ENCODE results near the gene SFTA2.

The SFTA2 gene

DNA sequence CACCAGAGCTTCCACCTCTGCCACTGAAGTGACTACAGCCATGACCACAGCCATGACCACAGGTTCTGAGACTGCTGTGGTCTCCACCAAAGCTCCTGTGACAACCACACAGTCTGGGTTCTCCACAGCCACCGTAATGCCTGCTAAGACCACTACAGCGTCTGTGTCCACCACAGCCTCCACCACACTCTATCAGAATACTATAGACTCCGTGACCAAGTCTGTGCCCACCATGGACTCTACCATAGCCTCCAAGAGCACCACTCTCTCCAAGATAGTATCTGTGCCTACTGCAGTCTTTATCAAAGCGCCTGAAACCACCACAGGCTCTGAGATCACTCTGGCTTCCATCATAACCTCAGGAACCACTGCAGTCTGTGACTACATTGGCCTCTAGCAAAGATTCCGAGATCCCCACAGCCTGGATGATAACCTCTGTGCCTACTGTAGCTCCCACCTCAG, 33.2 kb upstream of the SFTA2 start:
- no peak overlapping the region for H4K8ac ChIP-seq (ENCODE audit: low read length)
- H3K4me1 ChIP-seq (ENCODE audit: control insufficient read depth, insufficient read depth, low read depth, low read length), result peaks cover 9% of the 10 kb centered on the region
- H4K91ac ChIP-seq (ENCODE audit: low read length), result no peak overlapping the region
- no peak overlapping the region for H2BK5ac ChIP-seq (ENCODE audit: low read depth, low read length, poor library complexity, severe bottlenecking)
- H3K23ac ChIP-seq (ENCODE audit: low read length in 2 of 2), result no peak overlapping the region
- H3K9me3 ChIP-seq (ENCODE audit: control insufficient read depth, low read length), result no peaks in the 10 kb centered on the region
- no peak for DNase-seq
- no peaks in the 10 kb centered on the region for H3K36me3 ChIP-seq (ENCODE audit: control insufficient read depth in 1 of 2, insufficient read depth in 2 of 2, low read depth in 1 of 2, low read length in 2 of 2)
- H2AFZ ChIP-seq (ENCODE audit: low read depth, low read length), result no peak overlapping the region
- no peak overlapping the region for H3K9ac ChIP-seq (ENCODE audit: low read length)
- no peak overlapping the region for H2BK120ac ChIP-seq (ENCODE audit: low read depth, low read length)
- no peak overlapping the region for H3K4me3 ChIP-seq (ENCODE audit: insufficient read depth in 1 of 2, low read depth in 1 of 2, low read length in 2 of 2)
- 71% methylated on average over 5 of the region's 5 CpGs for WGBS
- no peak overlapping the region for H2AK5ac ChIP-seq (ENCODE audit: low read length, severe bottlenecking)
- peaks cover 8 to 21% of the 10 kb centered on the region in 2 experiments for H3K27me3 ChIP-seq (ENCODE audit: control insufficient read depth in 1 of 2, insufficient read depth in 1 of 2, low read length in 2 of 2)
- H3K4me2 ChIP-seq (ENCODE audit: low read length, poor library complexity, severe bottlenecking), result no peak overlapping the region
- H2BK12ac ChIP-seq (ENCODE audit: low read length in 2 of 2), result no peak overlapping the region
- H3K4ac ChIP-seq (ENCODE audit: low read depth in 1 of 2, low read length in 2 of 2), result no peak overlapping the region
- H3K79me1 ChIP-seq (replicated peaks; ENCODE audit: low read length, poor library complexity, severe bottlenecking), result no peaks in the 10 kb centered on the region
- H3K27ac ChIP-seq (ENCODE audit: low read length, poor library complexity, severe bottlenecking), result no peak overlapping the region
- H3K18ac ChIP-seq (ENCODE audit: low read depth in 1 of 2, low read length in 2 of 2), result no peak overlapping the region
- no peak overlapping the region for H2BK15ac ChIP-seq (ENCODE audit: low read depth, poor library complexity, severe bottlenecking)
- H3K14ac ChIP-seq (ENCODE audit: low read length in 2 of 2), result no peak overlapping the region

DNA sequence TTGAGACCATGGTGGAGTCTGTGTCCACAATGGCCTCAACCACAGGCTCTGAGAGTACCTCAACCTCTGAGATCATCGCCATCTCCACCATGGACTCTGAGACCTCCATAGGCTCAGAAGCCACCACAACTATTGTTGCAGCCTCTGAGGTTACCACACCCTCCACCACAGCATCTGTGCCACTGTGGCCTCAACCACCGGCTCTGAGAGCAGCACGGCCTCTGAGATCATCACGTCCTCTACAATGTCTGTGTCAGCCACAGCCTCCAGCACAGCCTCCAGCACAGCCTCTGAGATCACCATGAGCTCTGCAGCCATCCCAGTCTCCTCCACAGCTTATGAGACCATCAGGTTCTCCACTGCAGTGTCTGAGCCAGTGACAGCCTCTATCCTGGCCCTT, 32.1 kb upstream of the SFTA2 start:
- Histone ChIP-seq H3K4me2 (ENCODE audit: low read length, poor library complexity, severe bottlenecking) (no peak overlapping the region), H2BK120ac (ENCODE audit: low read depth, low read length) (no peak overlapping the region), H4K91ac (ENCODE audit: low read length) (no peak overlapping the region), H3K4me3 (ENCODE audit: insufficient read depth in 1 of 2, low read depth in 1 of 2, low read length in 2 of 2) (no peak overlapping the region), H2BK5ac (ENCODE audit: low read depth, low read length, poor library complexity, severe bottlenecking) (no peak overlapping the region), H3K14ac (ENCODE audit: low read length in 2 of 2) (peak overlapping the region in 1 of 2 experiments; percentile 9), H3K27me3 (ENCODE audit: control insufficient read depth in 1 of 2, insufficient read depth in 1 of 2, low read length in 2 of 2) (peaks cover 8 to 21% of the 10 kb centered on the region in 2 experiments), H3K18ac (ENCODE audit: low read depth in 1 of 2, low read length in 2 of 2) (no peak overlapping the region), H3K23ac (ENCODE audit: low read length in 2 of 2) (peak overlapping the region in 1 of 2 experiments; percentile 9), H3K4ac (ENCODE audit: low read depth in 1 of 2, low read length in 2 of 2) (peak overlapping the region in 1 of 2 experiments; percentile 5), H2BK12ac (ENCODE audit: low read length in 2 of 2) (no peak overlapping the region), H3K27ac (ENCODE audit: low read length, poor library complexity, severe bottlenecking) (no peak overlapping the region), H2AFZ (ENCODE audit: low read depth, low read length) (no peak overlapping the region), H3K9ac (ENCODE audit: low read length) (no peak overlapping the region), H3K9me3 (ENCODE audit: control insufficient read depth, low read length) (no peaks in the 10 kb centered on the region), H4K8ac (ENCODE audit: low read length) (no peak overlapping the region), H3K4me1 (ENCODE audit: control insufficient read depth, insufficient read depth, low read depth, low read length) (peaks cover 9% of the 10 kb centered on the region), H2AK5ac (ENCODE audit: low read length, severe bottlenecking) (peak overlapping the region; percentile 84), H3K79me1 (replicated peaks; ENCODE audit: low read length, poor library complexity, severe bottlenecking) (no peaks in the 10 kb centered on the region), H3K36me3 (ENCODE audit: control insufficient read depth in 1 of 2, insufficient read depth in 2 of 2, low read depth in 1 of 2, low read length in 2 of 2) (no peaks in the 10 kb centered on the region), H2BK15ac (ENCODE audit: low read depth, poor library complexity, severe bottlenecking) (no peak overlapping the region)
- 79% methylated on average over 4 of the region's 4 CpGs for WGBS
- no peak for DNase-seq

DNA sequence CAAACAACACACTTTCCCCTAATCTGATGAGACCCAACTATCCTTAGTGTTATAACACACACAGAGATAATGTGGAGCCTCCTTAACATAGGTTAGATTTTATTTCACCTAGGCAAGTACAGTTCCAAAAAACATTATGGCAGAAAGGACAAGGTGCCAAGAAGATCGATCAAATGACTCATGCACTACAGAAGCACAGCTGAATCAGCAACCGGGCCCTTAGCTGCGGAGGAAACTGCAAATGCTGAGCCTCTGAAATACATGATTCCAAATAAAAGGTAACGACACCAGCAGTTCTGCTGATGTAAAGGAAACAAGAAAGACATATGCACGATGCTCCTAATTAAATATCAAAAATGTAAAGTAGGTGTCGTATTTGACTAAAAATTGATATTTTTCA, 31.7 kb upstream of the SFTA2 start:
- Histone ChIP-seq H4K8ac (ENCODE audit: low read length) (no peak overlapping the region), H3K27ac (ENCODE audit: low read length, poor library complexity, severe bottlenecking) (no peak overlapping the region), H3K23ac (ENCODE audit: low read length in 2 of 2) (no peak overlapping the region), H3K27me3 (ENCODE audit: control insufficient read depth in 1 of 2, insufficient read depth in 1 of 2, low read length in 2 of 2) (peaks cover 8 to 21% of the 10 kb centered on the region in 2 experiments), H3K79me1 (replicated peaks; ENCODE audit: low read length, poor library complexity, severe bottlenecking) (no peaks in the 10 kb centered on the region), H3K4ac (ENCODE audit: low read depth in 1 of 2, low read length in 2 of 2) (no peak overlapping the region), H3K9me3 (ENCODE audit: control insufficient read depth, low read length) (no peaks in the 10 kb centered on the region), H2AK5ac (ENCODE audit: low read length, severe bottlenecking) (no peak overlapping the region), H3K4me2 (ENCODE audit: low read length, poor library complexity, severe bottlenecking) (no peak overlapping the region), H2BK120ac (ENCODE audit: low read depth, low read length) (no peak overlapping the region), H3K4me3 (ENCODE audit: insufficient read depth in 1 of 2, low read depth in 1 of 2, low read length in 2 of 2) (no peak overlapping the region), H3K14ac (ENCODE audit: low read length in 2 of 2) (no peak overlapping the region), H2BK12ac (ENCODE audit: low read length in 2 of 2) (no peak overlapping the region), H3K4me1 (ENCODE audit: control insufficient read depth, insufficient read depth, low read depth, low read length) (peaks cover 9% of the 10 kb centered on the region), H2BK5ac (ENCODE audit: low read depth, low read length, poor library complexity, severe bottlenecking) (no peak overlapping the region), H2AFZ (ENCODE audit: low read depth, low read length) (no peak overlapping the region), H3K9ac (ENCODE audit: low read length) (no peak overlapping the region), H3K18ac (ENCODE audit: low read depth in 1 of 2, low read length in 2 of 2) (no peak overlapping the region), H3K36me3 (ENCODE audit: control insufficient read depth in 1 of 2, insufficient read depth in 2 of 2, low read depth in 1 of 2, low read length in 2 of 2) (no peaks in the 10 kb centered on the region), H4K91ac (ENCODE audit: low read length) (no peak overlapping the region), H2BK15ac (ENCODE audit: low read depth, poor library complexity, severe bottlenecking) (no peak overlapping the region)
- no peak for DNase-seq
- WGBS, result 84% methylated on average over 6 of the region's 6 CpGs

DNA sequence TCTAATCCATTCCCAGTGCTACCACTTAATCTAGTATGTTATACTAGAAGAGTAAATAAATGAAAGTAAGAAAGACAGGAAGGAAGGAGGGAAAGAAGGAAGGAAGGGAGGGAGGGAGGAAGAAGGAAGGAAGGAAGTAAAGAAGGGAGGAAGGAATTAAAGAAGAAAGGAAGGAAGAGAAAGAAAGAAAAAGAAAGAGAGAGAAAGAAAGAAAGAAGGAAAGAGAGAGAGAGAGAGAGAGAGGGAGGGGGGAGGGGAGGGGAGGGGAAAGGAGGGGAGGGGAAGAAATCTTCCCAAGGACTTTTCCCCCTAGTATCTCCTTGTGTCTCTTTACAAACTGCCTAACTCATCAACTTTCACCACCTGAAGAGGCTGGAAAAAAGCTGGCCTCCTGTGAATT, 30.7 kb upstream of the SFTA2 start:
- Histone ChIP-seq H3K4ac (ENCODE audit: low read depth in 1 of 2, low read length in 2 of 2) (no peak overlapping the region), H2BK12ac (ENCODE audit: low read length in 2 of 2) (no peak overlapping the region), H4K91ac (ENCODE audit: low read length) (no peak overlapping the region), H3K14ac (ENCODE audit: low read length in 2 of 2) (no peak overlapping the region), H3K23ac (ENCODE audit: low read length in 2 of 2) (no peak overlapping the region), H4K8ac (ENCODE audit: low read length) (no peak overlapping the region), H3K4me1 (ENCODE audit: control insufficient read depth, insufficient read depth, low read depth, low read length) (peaks cover 9% of the 10 kb centered on the region), H2AK5ac (ENCODE audit: low read length, severe bottlenecking) (no peak overlapping the region), H2BK5ac (ENCODE audit: low read depth, low read length, poor library complexity, severe bottlenecking) (no peak overlapping the region), H2AFZ (ENCODE audit: low read depth, low read length) (no peak overlapping the region), H3K4me2 (ENCODE audit: low read length, poor library complexity, severe bottlenecking) (no peak overlapping the region), H2BK120ac (ENCODE audit: low read depth, low read length) (no peak overlapping the region), H3K79me1 (replicated peaks; ENCODE audit: low read length, poor library complexity, severe bottlenecking) (no peaks in the 10 kb centered on the region), H2BK15ac (ENCODE audit: low read depth, poor library complexity, severe bottlenecking) (no peak overlapping the region), H3K27me3 (ENCODE audit: control insufficient read depth in 1 of 2, insufficient read depth in 1 of 2, low read length in 2 of 2) (peaks cover 11 to 27% of the 10 kb centered on the region in 2 experiments), H3K9me3 (ENCODE audit: control insufficient read depth, low read length) (no peaks in the 10 kb centered on the region), H3K36me3 (ENCODE audit: control insufficient read depth in 1 of 2, insufficient read depth in 2 of 2, low read depth in 1 of 2, low read length in 2 of 2) (no peaks in the 10 kb centered on the region), H3K4me3 (ENCODE audit: insufficient read depth in 1 of 2, low read depth in 1 of 2, low read length in 2 of 2) (no peak overlapping the region), H3K18ac (ENCODE audit: low read depth in 1 of 2, low read length in 2 of 2) (no peak overlapping the region), H3K27ac (ENCODE audit: low read length, poor library complexity, severe bottlenecking) (no peak overlapping the region), H3K9ac (ENCODE audit: low read length) (no peak overlapping the region)
- DNase-seq, result no peak

Measured in mesenchymal stem cell (in vitro differentiated cells and primary cell).